T-cell (primary cell): Measurements from ENCODE around the gene WIPF2. TPM values are rescaled to one million over a fixed set of nuclear protein-coding genes. Genes with fewer than 3 reads are reported as not detected.

Source experiments
- ATAC-seq, 4 experiments: fragments of 200-7000 bp in 3 of 4; fragments of 150-1000 bp in 1 of 4; cut with Tn5 transposase; replicated peaks in 1 of 4; 1 replicate in 3 of 4; 2 replicates in 1 of 4; pipeline ENCODE4 v1.10.0; 2021; ENCODE audit warnings: moderate library complexity in 3 of 4, mild to moderate bottlenecking in 2 of 4, moderate number of reproducible peaks in 1 of 4
- CTCF ChIA-PET, 2 donors: fragments of 300-600 bp; sonication (Branson Sonifier 250); formaldehyde crosslinking; loops; one replicate each; lab custom pipeline; 2022; ENCODE audit warnings: antibody characterized with exemption in 2 of 2; lab: Charles Lee
- POLR2A ChIA-PET, 2 donors: fragments of 300-600 bp; sonication (Branson Sonifier 250); formaldehyde crosslinking; loops; one replicate each; lab custom pipeline; 2022; ENCODE audit warnings: antibody characterized with exemption in 2 of 2; lab: Charles Lee
- DNase-seq, 35 experiments: peaks; one replicate each; pipeline versions ENCODE4 v3.0.0 to v3.0.0-alpha.2; 2013 to 2023
- H3K27ac ChIP-seq: one replicate; pipeline ENCODE4 v1.5.1; 2013; ENCODE audit warnings: low read length
- H3K27me3 ChIP-seq, 2 experiments: replicated peaks in 1 of 2; 1 replicate in 1 of 2; 2 replicates in 1 of 2; pipeline versions ENCODE4 v1.6.1 to v1.7.0; 2013; ENCODE audit warnings: low read length in 1 of 2, mixed read lengths in 1 of 2; ENCODE audit not compliant: control insufficient read depth in 2 of 2, insufficient read depth in 2 of 2; ENCODE audit errors: extremely low read depth in 1 of 2
- H3K36me3 ChIP-seq, 2 donors: 1 replicate in 1 of 2; 2 replicates in 1 of 2; pipeline versions ENCODE4 v1.6.1 to v1.7.0; 2013; ENCODE audit warnings: low read length in 1 of 2; ENCODE audit not compliant: control insufficient read depth in 2 of 2, insufficient read depth in 1 of 2; ENCODE audit errors: extremely low read depth in 1 of 2
- H3K4me1 ChIP-seq, 2 experiments: 1 replicate in 1 of 2; 2 replicates in 1 of 2; pipeline versions ENCODE4 v1.6.1 to v1.7.0; 2013; ENCODE audit warnings: low read length in 2 of 2, mixed read lengths in 1 of 2; ENCODE audit not compliant: insufficient read depth in 2 of 2, control insufficient read depth in 1 of 2; ENCODE audit errors: extremely low read depth in 1 of 2
- H3K4me3 ChIP-seq, 2 donors: 1 replicate in 1 of 2; 2 replicates in 1 of 2; pipeline versions ENCODE4 v1.5.1 to v1.7.0; 2013; ENCODE audit warnings: mild to moderate bottlenecking in 2 of 2, low read length in 1 of 2, moderate library complexity in 1 of 2; ENCODE audit not compliant: control insufficient read depth in 1 of 2; ENCODE audit errors: extremely low read depth in 1 of 2
- H3K9me3 ChIP-seq: 2 replicates; pipeline ENCODE4 v1.7.0; 2013
- H3K27ac Mint-ChIP-seq, 2 donors: one replicate each; pipeline ENCODE4 v1.8.0; 2020 to 2021; ENCODE audit warnings: mild to moderate bottlenecking in 2 of 2, mixed read lengths in 2 of 2
- H3K27me3 Mint-ChIP-seq, 2 donors: one replicate each; pipeline ENCODE4 v1.8.0; 2021 to 2022; ENCODE audit warnings: mixed read lengths in 2 of 2
- H3K36me3 Mint-ChIP-seq: one replicate; pipeline ENCODE4 v1.8.0; 2021; ENCODE audit warnings: mixed read lengths
- H3K4me1 Mint-ChIP-seq, 3 donors: one replicate each; pipeline ENCODE4 v1.8.0; 2020 to 2022; ENCODE audit warnings: mixed read lengths in 3 of 3, mild to moderate bottlenecking in 1 of 3
- H3K4me3 Mint-ChIP-seq, 3 donors: one replicate each; pipeline ENCODE4 v1.8.0; 2020 to 2022; ENCODE audit warnings: mild to moderate bottlenecking in 3 of 3, mixed read lengths in 3 of 3, moderate library complexity in 3 of 3
- H3K9me3 Mint-ChIP-seq, 3 donors: one replicate each; pipeline ENCODE4 v1.8.0; 2020 to 2022; ENCODE audit warnings: mixed read lengths in 3 of 3
- WGBS: methylation state at CpG from one replicate; pipeline ENCODE4 v1.1.5; 2013; ENCODE audit warnings: missing lambda C conversion rate; ENCODE audit not compliant: insufficient coverage; 5-methylcytosine and 5-hydroxymethylcytosine counted together
- total RNA-seq, 35 experiments: library from RNA in 6 of 35; stranded (reverse) in 6 of 35; fragments of 120-200 nt in 1 of 35; gene quantifications; one replicate each; pipeline versions ENCODE4 v1.2.1 to v1.2.4 and lab custom pipeline; 2013 to 2026

Gene WIPF2
- total RNA-seq, 5 donors from 2014 or later (not counting 1 experiment from before 2014, with no cell fraction given) = 23.1 to 42.1 (median 32.1) TPM

DNA sequence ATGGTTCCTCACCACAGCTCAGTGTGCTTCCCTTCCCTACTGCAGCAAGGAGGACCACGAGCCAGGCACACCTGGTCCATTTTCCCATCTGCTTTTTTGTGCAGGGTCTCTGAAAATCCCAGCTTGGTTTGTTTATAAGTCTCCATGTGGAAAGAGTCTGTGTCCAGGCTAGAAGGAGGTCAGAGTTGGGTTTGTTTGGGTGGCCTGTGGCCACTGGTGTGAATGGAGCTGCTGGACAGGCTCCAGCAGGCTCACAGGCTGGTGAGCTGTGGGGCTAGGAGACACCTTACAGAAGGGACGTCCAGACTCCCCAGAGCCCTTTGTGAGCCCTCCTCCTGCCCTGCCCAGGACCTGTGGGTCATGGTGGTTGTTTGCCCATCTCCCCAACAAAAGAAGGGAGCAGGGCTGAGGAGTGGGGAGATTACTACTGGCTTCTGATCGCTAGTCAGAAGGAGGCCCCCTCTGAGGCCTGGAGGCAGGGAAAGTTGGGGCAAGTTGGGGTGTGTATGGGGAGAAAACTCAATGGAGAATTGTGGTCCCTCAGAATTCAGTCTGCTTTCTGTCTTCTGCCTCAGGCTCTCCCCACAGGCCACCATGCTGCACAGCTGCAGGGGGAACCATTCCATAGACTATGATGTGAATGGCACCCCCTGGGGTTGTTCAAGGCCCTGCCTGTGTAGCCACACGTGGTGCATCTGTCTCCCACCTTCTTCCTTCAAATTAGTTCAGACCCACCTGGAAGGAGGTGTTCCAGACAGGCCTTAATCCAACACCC is 94.0 kb downstream of the WIPF2 start:
- CTCF ChIA-PET = interaction anchor here in 1 of 2 donors (0.6 kb wide), 1 partner anchor 60 kb away, joined by 3 read pairs; no protein-coding TSS in a partner anchor
- no peak overlapping the region for H3K4me3 Mint-ChIP-seq
- Histone ChIP-seq H3K4me1 (peaks cover 50 to 90% of the 10 kb centered on the region in 2 experiments), H3K9me3 (no peaks in the 10 kb centered on the region), H3K36me3 (no peaks in the 10 kb centered on the region), H3K4me3 (no peak overlapping the region), H3K27me3 (no peaks in the 10 kb centered on the region), H3K27ac (no peak overlapping the region)
- no peaks in the 10 kb centered on the region for H3K27me3 Mint-ChIP-seq
- 71% methylated on average over 2 of the region's 4 CpGs for WGBS
- no peaks in the 10 kb centered on the region for H3K9me3 Mint-ChIP-seq
- DNase-seq (peak in 1 of 35 experiments; percentile 8), ATAC-seq (no peak)
- POLR2A ChIA-PET = no interaction called here
- H3K36me3 Mint-ChIP-seq = no peaks in the 10 kb centered on the region
- H3K27ac Mint-ChIP-seq = peak overlapping the region in 1 of 2 donors; percentile 79
- peaks cover 42 to 65% (median 63%) of the 10 kb centered on the region in 3 donors for H3K4me1 Mint-ChIP-seq

DNA sequence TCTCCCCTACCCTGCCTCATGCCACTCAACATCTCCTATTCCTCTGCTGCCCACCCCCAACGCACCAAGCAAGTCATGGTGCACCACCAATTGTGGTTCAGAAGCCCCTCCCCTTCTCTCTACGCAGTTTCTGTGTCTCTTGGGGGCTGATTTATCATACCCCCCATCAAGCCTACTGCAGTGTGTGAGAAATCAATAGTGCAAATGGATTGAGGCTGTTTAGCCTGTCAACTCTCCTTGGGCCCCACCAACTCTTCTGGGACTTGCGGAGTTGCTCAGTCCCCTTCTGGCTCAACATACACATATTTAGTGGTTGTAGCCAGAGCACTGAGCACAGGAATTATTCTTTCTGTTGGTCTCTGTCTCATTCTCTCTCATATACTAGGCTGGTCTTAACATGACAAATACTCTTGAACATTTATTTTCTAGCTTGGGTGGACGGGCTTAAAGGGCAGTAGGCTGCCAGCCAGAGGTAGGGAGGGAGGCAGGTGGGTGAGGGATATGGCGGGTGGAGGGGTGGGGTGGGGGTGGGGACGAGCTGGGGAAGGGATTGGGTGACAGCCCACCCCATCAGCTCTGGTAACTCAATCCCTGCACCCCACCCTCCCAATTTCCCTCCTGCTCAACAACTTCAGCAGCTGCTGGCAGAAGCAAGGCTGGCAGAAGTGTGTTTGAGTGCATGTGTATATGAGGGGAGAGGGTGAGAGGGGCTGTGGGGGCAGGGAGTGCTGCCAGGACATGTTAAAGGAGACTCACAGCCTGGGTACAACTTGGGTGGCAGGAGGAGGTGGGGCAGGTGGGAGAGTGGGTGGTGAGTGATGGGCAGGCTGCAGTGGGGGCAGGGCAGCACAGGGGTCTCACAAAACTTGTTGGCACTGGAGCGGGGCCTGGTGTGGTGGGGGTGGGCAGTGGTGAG is 94.8 kb downstream of the WIPF2 start:
- Histone ChIP-seq H3K4me1 (peaks cover 42 to 88% of the 10 kb centered on the region in 2 experiments), H3K27ac (no peak overlapping the region), H3K36me3 (no peaks in the 10 kb centered on the region), H3K27me3 (no peaks in the 10 kb centered on the region), H3K9me3 (no peaks in the 10 kb centered on the region), H3K4me3 (no peak overlapping the region)
- peak in 1 of 35 experiments; percentile 9 for DNase-seq
- H3K4me3 Mint-ChIP-seq = no peak overlapping the region
- WGBS = 81% methylated on average over 2 of the region's 7 CpGs
- peak overlapping the region; percentile 79 to 89 for H3K27ac Mint-ChIP-seq
- CTCF ChIA-PET = interaction anchor here in 1 of 2 donors (0.6 kb wide), 1 partner anchor 106 kb away, joined by 3 read pairs; no protein-coding TSS in a partner anchor
- POLR2A ChIA-PET = interaction anchor here (0.6 to 1.3 kb wide), 3 partner anchors 8 to 97 kb away, joined by 3 to 4 read pairs (median 3); no protein-coding TSS in a partner anchor
- peaks cover 50 to 68% (median 67%) of the 10 kb centered on the region in 3 donors for H3K4me1 Mint-ChIP-seq
- ATAC-seq = no peak
- no peaks in the 10 kb centered on the region for H3K27me3 Mint-ChIP-seq
- H3K36me3 Mint-ChIP-seq = no peaks in the 10 kb centered on the region
- H3K9me3 Mint-ChIP-seq = no peaks in the 10 kb centered on the region

DNA sequence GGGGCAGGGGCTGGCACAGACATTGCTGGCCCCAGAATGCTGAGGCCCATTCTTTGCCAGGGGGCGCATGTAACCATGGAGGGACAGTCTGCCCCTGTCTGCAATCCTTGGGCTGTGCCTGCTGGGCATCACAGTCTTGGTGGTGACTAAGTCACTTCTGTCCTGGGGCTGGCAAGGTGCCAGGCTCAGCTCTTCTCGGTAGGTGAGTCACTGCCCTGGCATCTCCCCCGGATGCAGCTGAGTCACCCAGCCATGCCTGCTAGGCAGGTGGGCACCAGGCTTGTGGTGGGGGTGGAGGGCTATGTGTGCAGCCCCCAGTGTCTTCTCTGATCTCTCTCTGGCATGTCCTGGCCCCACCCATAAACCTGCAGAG is 95.5 kb downstream of the WIPF2 start:
- no peaks in the 10 kb centered on the region for H3K27me3 ChIP-seq
- ChIA-PET CTCF (interaction anchor here in 1 of 2 donors (0.6 to 1.0 kb wide), 2 partner anchors 38 to 107 kb away, joined by 3 read pairs; no protein-coding TSS in a partner anchor), POLR2A (interaction anchor here (0.6 to 1.3 kb wide), 3 partner anchors 8 to 97 kb away, joined by 3 to 4 read pairs (median 3); no protein-coding TSS in a partner anchor)
- H3K36me3 ChIP-seq = no peaks in the 10 kb centered on the region
- no peaks in the 10 kb centered on the region for H3K9me3 ChIP-seq
- H3K27me3 Mint-ChIP-seq = no peaks in the 10 kb centered on the region
- DNase-seq = peak; percentile 53 to 87 (median 69)
- peak overlapping the region in 1 of 3 donors; percentile 37 for H3K4me3 Mint-ChIP-seq
- no peak overlapping the region for H3K4me3 ChIP-seq
- H3K36me3 Mint-ChIP-seq = no peaks in the 10 kb centered on the region
- H3K27ac Mint-ChIP-seq = peak overlapping the region; percentile 53 to 89
- 27% methylated on average over 2 of the region's 3 CpGs for WGBS
- H3K4me1 ChIP-seq = peaks cover 37 to 88% of the 10 kb centered on the region in 2 experiments
- H3K4me1 Mint-ChIP-seq = peaks cover 56 to 72% (median 70%) of the 10 kb centered on the region in 3 donors
- H3K9me3 Mint-ChIP-seq = no peaks in the 10 kb centered on the region
- peak; percentile 2 to 53 (median 40) for ATAC-seq
- H3K27ac ChIP-seq = no peak overlapping the region

DNA sequence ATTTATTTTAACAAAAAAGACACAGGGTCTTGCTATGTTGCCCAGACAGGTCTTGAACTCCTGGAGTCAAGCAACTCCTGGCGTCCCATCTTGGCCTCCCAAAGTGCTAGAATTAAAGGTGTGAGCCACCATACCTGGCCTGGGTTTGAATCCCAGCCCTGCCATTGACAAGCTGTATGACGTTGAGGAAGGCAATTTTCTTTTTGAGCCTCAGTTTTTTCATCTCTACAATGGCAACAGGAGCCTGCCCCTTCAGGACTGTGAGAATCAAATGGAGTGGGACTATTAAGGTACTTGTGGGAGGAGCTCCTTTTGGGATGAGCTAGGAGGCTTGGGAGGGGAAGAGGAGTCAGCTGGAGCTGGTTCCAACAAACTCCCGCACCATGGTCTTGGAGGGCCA is 96.1 kb downstream of the WIPF2 start:
- WGBS = 94% methylated on average over 2 of the region's 3 CpGs
- Histone ChIP-seq H3K4me1 (peaks cover 37 to 88% of the 10 kb centered on the region in 2 experiments), H3K36me3 (no peaks in the 10 kb centered on the region), H3K9me3 (no peaks in the 10 kb centered on the region), H3K27ac (no peak overlapping the region), H3K4me3 (no peak overlapping the region), H3K27me3 (no peaks in the 10 kb centered on the region)
- peak overlapping the region; percentile 59 to 75 for H3K27ac Mint-ChIP-seq
- ATAC-seq (no peak), DNase-seq (peak in 1 of 35 experiments; percentile 3)
- ChIA-PET POLR2A (interaction anchor here in 1 of 2 donors (1.3 kb wide), 1 partner anchor 7 kb away, joined by 4 read pairs; no protein-coding TSS in a partner anchor), CTCF (interaction anchor here in 1 of 2 donors (0.7 to 1.4 kb wide), 3 partner anchors 9 to 103 kb away, joined by 3 to 4 read pairs (median 3); partner anchors contain the start of gene TOP2A)
- peaks cover 63 to 79% (median 75%) of the 10 kb centered on the region in 3 donors for H3K4me1 Mint-ChIP-seq
- H3K27me3 Mint-ChIP-seq = no peaks in the 10 kb centered on the region
- H3K4me3 Mint-ChIP-seq = peak overlapping the region in 1 of 3 donors; percentile 54
- no peaks in the 10 kb centered on the region for H3K36me3 Mint-ChIP-seq
- no peaks in the 10 kb centered on the region for H3K9me3 Mint-ChIP-seq

DNA sequence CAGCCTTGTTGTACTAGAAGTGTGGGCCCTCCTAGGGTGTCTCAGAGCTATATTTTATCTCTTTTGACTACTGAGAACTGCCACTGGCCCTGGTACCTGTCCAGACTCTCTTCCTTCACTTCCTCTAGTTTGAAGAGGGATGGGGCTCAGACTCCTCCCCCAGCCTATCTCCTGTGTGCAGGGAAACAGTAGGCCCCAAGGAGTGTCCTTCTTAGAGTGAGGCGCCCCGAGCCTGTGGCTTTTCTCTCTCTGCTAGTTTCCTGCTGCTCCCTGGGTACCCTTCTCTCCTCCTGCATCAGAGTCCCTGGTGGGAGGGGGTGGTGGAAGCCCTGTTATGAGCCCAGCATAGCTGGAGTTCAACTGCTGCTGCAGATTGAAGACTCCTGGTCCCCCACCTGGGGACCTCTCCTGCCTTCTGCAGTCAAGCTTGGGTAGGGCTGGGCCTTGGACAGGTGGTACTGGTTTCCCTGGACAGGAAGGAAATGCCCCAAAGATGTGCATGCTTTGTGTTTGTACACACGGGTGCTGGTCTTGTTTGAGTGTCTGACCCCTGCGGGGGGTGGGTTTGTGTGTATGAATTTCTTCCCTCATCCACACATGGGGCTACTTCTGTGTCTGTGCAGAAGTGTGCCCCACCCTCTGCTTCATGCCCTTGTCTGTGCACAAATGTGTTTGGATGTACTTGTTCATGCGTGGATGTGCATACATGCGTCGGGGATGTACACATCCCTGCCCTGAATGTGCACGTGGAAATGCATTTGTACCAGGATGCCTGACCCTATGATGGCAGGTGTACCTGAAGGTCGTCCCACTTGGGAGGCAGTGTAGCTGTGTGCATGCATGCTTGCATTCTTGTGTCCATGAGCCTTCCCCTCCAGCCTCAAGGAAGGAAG is 96.8 kb downstream of the WIPF2 start:
- H3K4me1 Mint-ChIP-seq = peaks cover 70 to 83% (median 80%) of the 10 kb centered on the region in 3 donors
- no peaks in the 10 kb centered on the region for H3K9me3 Mint-ChIP-seq
- WGBS = 90% methylated on average over 4 of the region's 9 CpGs
- H3K4me1 ChIP-seq = peaks cover 42 to 90% of the 10 kb centered on the region in 2 experiments
- no peaks in the 10 kb centered on the region for H3K9me3 ChIP-seq
- no peaks in the 10 kb centered on the region for H3K36me3 Mint-ChIP-seq
- peak overlapping the region; percentile 59 to 75 for H3K27ac Mint-ChIP-seq
- peak overlapping the region in 1 of 3 donors; percentile 54 for H3K4me3 Mint-ChIP-seq
- H3K27me3 ChIP-seq = no peaks in the 10 kb centered on the region
- ChIA-PET POLR2A (no interaction called here), CTCF (interaction anchor here (0.7 to 1.4 kb wide), 3 partner anchors 9 to 102 kb away, joined by 3 to 4 read pairs (median 3); partner anchors contain the start of gene TOP2A (in 1 of the 2))
- peak in 1 of 35 experiments; percentile 13 for DNase-seq
- no peaks in the 10 kb centered on the region for H3K36me3 ChIP-seq
- no peaks in the 10 kb centered on the region for H3K27me3 Mint-ChIP-seq
- ATAC-seq = no peak
- H3K4me3 ChIP-seq = peak overlapping the region in 1 of 2 donors; percentile 15
- no peak overlapping the region for H3K27ac ChIP-seq
